DOHH2 (cell line): Measurements from ENCODE around the gene RAB40C.

ENCODE experiments used
- H3F3A ChIP-seq: fragments of 200-600 bp; sonication (generic), shearing (Covaris generic); 2 replicates; pipeline ENCODE4 v1.6.0; 2016; ENCODE audit warnings: antibody characterized with exemption, mild to moderate bottlenecking; ENCODE audit not compliant: control insufficient read depth, insufficient read depth
- H3K27ac ChIP-seq: fragments of 200-600 bp; sonication (generic); 2 replicates; pipeline ENCODE4 v1.5.1; 2014; ENCODE audit warnings: low read depth, mild to moderate bottlenecking, low read length, moderate library complexity
- H3K27me3 ChIP-seq: fragments of 200-600 bp; sonication (generic); 2 replicates; pipeline ENCODE4 v1.6.1; 2014; ENCODE audit warnings: mild to moderate bottlenecking, low read length, mixed read lengths; ENCODE audit not compliant: control insufficient read depth
- H3K36me3 ChIP-seq: fragments of 200-600 bp; sonication (generic); 2 replicates; pipeline ENCODE4 v1.6.1; 2014; ENCODE audit warnings: mild to moderate bottlenecking, low read length, moderate library complexity, mixed read lengths; ENCODE audit not compliant: control insufficient read depth
- H3K4me1 ChIP-seq: fragments of 200-600 bp; sonication (generic); 2 replicates; pipeline ENCODE4 v1.6.1; 2014; ENCODE audit warnings: mild to moderate bottlenecking, low read length, mixed read lengths; ENCODE audit not compliant: control insufficient read depth
- H3K4me2 ChIP-seq: fragments of 200-600 bp; sonication (generic); 2 replicates; pipeline ENCODE4 v1.6.0; 2014; ENCODE audit warnings: mild to moderate bottlenecking, low read length, moderate library complexity
- H3K4me3 ChIP-seq: fragments of 200-600 bp; sonication (generic); 2 replicates; pipeline ENCODE4 v1.5.1; 2014; ENCODE audit warnings: mild to moderate bottlenecking, low read length, mixed read lengths
- H3K79me2 ChIP-seq: fragments of 200-600 bp; sonication (generic); 2 replicates; pipeline ENCODE4 v1.6.1; 2014; ENCODE audit warnings: mild to moderate bottlenecking, low read length, mixed read lengths; ENCODE audit not compliant: control insufficient read depth
- H3K9me2 ChIP-seq: fragments of 200-600 bp; sonication (generic); replicated peaks from 2 replicates; pipeline ENCODE4 v1.6.1; 2014; ENCODE audit warnings: mild to moderate bottlenecking, low read length, mixed read lengths; ENCODE audit not compliant: control insufficient read depth
- H3K9me3 ChIP-seq: fragments of 200-600 bp; sonication (generic); 2 replicates; pipeline ENCODE4 v1.6.1; 2014; ENCODE audit warnings: antibody characterized with exemption, low read length, mixed read lengths; ENCODE audit not compliant: control insufficient read depth, insufficient read depth
- H4K20me1 ChIP-seq: fragments of 200-600 bp; sonication (generic); 2 replicates; pipeline ENCODE4 v1.6.0; 2014; ENCODE audit warnings: low read depth, mild to moderate bottlenecking, antibody characterized with exemption, low read length, moderate library complexity; ENCODE audit not compliant: control insufficient read depth, insufficient read depth
- EZH2phosphoT487 ChIP-seq: fragments of 200-600 bp; sonication (generic); IDR thresholded peaks from 2 replicates; pipeline ENCODE4 v1.6.1; 2017; ENCODE audit warnings: borderline replicate concordance, mild to moderate bottlenecking, antibody characterized with exemption, low read length, moderate library complexity, mixed read lengths
- TF ChIP-seq, protein P1 (sequence below): fragments of 200-600 bp; sonication (generic); IDR thresholded peaks from one replicate; pipeline ENCODE4 v1.5.1; 2014; ENCODE audit warnings: antibody characterized with exemption, mild to moderate bottlenecking, low read depth, low read length; ENCODE audit not compliant: poor library complexity, severe bottlenecking

The RAB40C gene

DNA sequence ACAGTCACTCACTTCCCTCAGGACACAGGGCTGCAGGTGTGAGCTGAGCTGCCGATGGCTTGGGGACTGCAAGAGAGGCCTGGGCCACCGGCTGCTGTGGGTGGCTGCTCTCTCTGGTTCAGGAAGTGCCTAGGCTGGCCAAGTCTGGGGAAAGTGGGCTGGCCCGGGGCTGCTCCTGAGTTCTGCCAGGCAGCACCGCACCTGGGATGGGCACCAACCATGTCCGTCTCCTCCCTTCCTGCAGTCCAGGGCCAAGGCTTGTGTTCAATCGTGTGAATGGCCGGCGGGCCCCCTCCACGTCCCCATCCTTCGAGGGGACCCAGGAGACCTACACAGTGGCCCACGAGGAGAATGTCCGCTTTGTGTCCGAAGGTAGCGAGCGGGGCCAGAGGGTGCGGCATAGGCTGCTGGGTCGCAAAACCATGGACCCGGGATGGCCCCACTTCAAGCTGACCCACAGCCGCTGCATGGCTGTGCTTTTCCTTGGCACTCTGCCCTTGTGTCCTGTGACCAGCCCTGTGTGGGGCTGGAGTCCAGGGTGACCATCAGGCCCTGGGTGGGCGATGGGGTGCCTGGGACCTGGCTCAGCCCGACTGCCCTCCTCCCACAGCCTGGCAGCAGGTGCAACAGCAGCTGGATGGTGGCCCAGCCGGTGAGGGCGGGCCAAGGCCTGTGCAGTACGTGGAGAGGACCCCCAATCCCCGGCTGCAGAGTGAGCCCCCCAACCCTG is 57.5 kb downstream of the RAB40C start:
- Histone ChIP-seq H3K9me3 (no peaks in the 10 kb centered on the region), H3K4me1 (peaks cover 44% of the 10 kb centered on the region), H3F3A (peaks cover 7% of the 10 kb centered on the region), H3K79me2 (peaks cover 80% of the 10 kb centered on the region), H3K9me2 (no peaks in the 10 kb centered on the region), H4K20me1 (no peaks in the 10 kb centered on the region), H3K4me2 (peak overlapping the region; percentile 99), H3K36me3 (peaks cover 49% of the 10 kb centered on the region), H3K27ac (no peak overlapping the region), H3K4me3 (peak overlapping the region; percentile 80), H3K27me3 (no peaks in the 10 kb centered on the region)
- TF ChIP-seq EZH2phosphoT487, result no peak
- TF ChIP-seq, protein P1, sequence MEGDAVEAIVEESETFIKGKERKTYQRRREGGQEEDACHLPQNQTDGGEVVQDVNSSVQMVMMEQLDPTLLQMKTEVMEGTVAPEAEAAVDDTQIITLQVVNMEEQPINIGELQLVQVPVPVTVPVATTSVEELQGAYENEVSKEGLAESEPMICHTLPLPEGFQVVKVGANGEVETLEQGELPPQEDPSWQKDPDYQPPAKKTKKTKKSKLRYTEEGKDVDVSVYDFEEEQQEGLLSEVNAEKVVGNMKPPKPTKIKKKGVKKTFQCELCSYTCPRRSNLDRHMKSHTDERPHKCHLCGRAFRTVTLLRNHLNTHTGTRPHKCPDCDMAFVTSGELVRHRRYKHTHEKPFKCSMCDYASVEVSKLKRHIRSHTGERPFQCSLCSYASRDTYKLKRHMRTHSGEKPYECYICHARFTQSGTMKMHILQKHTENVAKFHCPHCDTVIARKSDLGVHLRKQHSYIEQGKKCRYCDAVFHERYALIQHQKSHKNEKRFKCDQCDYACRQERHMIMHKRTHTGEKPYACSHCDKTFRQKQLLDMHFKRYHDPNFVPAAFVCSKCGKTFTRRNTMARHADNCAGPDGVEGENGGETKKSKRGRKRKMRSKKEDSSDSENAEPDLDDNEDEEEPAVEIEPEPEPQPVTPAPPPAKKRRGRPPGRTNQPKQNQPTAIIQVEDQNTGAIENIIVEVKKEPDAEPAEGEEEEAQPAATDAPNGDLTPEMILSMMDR, result no peak

DNA sequence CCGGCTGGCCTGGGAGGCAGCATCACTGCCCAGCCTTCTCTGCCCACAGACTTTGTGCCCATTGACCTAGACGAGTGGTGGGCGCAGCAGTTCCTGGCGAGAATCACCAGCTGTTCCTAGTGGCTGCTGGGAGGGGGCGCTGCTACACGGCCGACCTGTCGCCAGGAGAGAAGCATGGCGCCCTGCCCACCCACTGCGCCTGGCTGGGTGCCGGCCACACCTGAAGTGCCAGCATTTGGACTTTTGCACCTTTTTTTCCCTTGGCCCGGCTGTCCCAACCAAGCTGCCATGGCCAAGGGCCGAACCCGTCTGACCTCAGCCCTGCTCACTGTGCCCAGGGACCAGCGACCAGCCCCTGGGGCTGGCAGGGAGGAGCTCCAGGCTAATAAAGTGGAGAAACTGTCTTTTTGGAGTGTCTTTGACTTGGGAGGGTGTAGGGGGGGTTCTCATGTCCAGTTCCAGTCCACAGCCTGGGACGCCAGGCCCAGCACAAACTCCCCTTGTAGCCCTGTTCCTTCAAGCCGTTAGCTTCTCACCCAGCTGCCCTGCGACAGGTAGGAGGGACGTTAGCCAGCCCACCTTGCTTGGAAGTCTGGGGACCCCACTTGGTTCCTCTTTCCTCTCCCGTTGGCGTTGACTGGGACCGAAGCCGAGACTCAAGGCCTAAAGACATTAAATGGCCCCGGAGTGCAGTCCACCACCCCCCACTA is 58.4 kb downstream of the RAB40C start:
- Histone ChIP-seq H3K4me2 (peak overlapping the region; percentile 99), H3K27ac (peak overlapping the region; percentile 74), H3K9me2 (no peaks in the 10 kb centered on the region), H3K9me3 (no peaks in the 10 kb centered on the region), H3K4me1 (peaks cover 36% of the 10 kb centered on the region), H3K4me3 (peak overlapping the region; percentile 80), H3K79me2 (peaks cover 71% of the 10 kb centered on the region), H4K20me1 (no peaks in the 10 kb centered on the region), H3F3A (peaks cover 7% of the 10 kb centered on the region), H3K36me3 (peaks cover 45% of the 10 kb centered on the region), H3K27me3 (no peaks in the 10 kb centered on the region)
- TF ChIP-seq, protein P1, result peak; percentile 92
- TF ChIP-seq EZH2phosphoT487, result no peak

DNA sequence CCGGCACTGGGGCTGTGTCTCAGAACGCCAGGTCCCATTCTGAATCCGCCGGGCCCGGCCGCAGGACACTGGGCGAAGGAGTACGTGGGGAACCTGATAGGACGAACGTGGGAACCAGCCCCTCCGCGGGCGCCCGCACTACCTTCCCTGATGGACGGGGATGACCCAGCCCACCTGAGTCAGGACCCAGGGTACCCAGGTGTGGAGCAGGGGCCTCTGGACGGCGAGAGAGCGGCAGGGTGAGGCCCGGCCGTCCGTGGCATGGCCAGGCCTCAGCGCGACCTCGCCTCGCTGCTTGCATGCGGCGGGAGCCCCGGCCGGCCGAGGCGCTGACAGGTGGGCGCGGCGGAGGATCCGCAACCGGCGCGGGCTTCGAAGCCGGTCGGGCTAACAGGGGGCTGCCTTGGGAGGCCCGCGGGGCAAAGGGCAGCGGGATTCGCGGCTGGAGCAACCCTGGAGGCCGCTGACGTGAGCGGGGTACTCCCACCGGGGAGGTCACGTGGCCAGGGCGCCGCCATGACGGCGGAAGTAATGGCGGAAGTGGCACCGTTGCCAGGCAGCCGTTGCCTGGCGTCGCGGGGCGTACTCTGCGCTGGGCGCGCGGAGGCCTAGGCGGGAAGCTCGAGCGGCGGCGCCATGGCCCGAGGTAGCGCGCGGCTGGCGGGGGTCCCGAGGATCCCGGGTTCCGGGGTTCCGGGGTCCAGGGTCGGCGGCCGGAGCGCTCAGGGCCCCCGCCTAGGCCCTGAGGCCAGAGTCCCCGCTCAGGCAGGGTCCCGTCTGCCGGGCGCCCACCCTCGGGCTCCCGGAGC is 59.1 kb downstream of the RAB40C start, which contains the start of gene WDR90:
TSS of gene WDR90 (plus strand) at position 585 of the 809 bp plus-strand sequence. CDS start at position 637, 52 bp downstream.
- peak within 1 kb of the TSS; percentile 74 for H3K27ac ChIP-seq
- H3K4me2 ChIP-seq, result peak within 1 kb of the TSS; percentile 99
- H3K79me2 ChIP-seq, result peaks cover 63% of the 10 kb centered on the region
- H3F3A ChIP-seq, result peaks cover 7% of the 10 kb centered on the region
- H3K4me1 ChIP-seq, result peaks cover 33% of the 10 kb centered on the region
- H3K36me3 ChIP-seq, result peaks cover 51% of the 10 kb centered on the region
- peak within 1 kb of the TSS; percentile 80 for H3K4me3 ChIP-seq
- no peaks in the 10 kb centered on the region for H4K20me1 ChIP-seq
- no peak for TF ChIP-seq EZH2phosphoT487
- TF ChIP-seq, protein P1, result no peak
- H3K27me3 ChIP-seq, result no peaks in the 10 kb centered on the region
- H3K9me2 ChIP-seq, result no peaks in the 10 kb centered on the region
- H3K9me3 ChIP-seq, result no peaks in the 10 kb centered on the region
